ENCODE data around the gene EXOSC9. TPM values are rescaled to one million over a fixed set of nuclear protein-coding genes. Genes with fewer than 3 reads are reported as not detected.

Gene EXOSC9
- total RNA-seq, 4 donors from 2014 or later: 13.4 to 28.8 (median 19.9) TPM

- ATAC-seq (no peak), DNase-seq (no peak)
- no peak overlapping the region for H3K27ac ChIP-seq
- H3K27me3 ChIP-seq: peaks cover 0 to 8% (median 2%) of the 10 kb centered on the region in 3 donors
- in situ Hi-C loops (cut with MboI; ENCODE audit: low sequenced_read_pairs in 4 of 4): no loop called here
- intact Hi-C loops (cut with DNase I; ENCODE audit: low total_unique reads): no loop called here
- no peaks in the 10 kb centered on the region for H3K36me3 ChIP-seq
- no peaks in the 10 kb centered on the region for H3K4me1 ChIP-seq
- no peaks in the 10 kb centered on the region for H3K9me3 ChIP-seq
- TF ChIP-seq POLR2A (IDR thresholded peaks at IDR 0.05): no peak
- TF ChIP-seq CTCF (IDR thresholded peaks at IDR 0.05 in 4 of 5, conservative IDR thresholded peaks at IDR 0.05 in 1 of 5): no peak
- no peak overlapping the region for H3K4me3 ChIP-seq
Observed at GRCh38 chr4:121784401-121784800, 16.7 kb upstream of the EXOSC9 start.

GRCh38 chr4:121784975-121785374, 16.1 kb upstream of the EXOSC9 start:
- intact Hi-C loops (cut with DNase I; ENCODE audit: low total_unique reads) (no loop called here), in situ Hi-C loops (cut with MboI; ENCODE audit: low sequenced_read_pairs in 4 of 4) (no loop called here)
- TF ChIP-seq POLR2A (IDR thresholded peaks at IDR 0.05): no peak
- no peak for TF ChIP-seq CTCF (IDR thresholded peaks at IDR 0.05 in 4 of 5, conservative IDR thresholded peaks at IDR 0.05 in 1 of 5)
- Histone ChIP-seq H3K27me3 (peaks cover 0 to 8% (median 3%) of the 10 kb centered on the region in 3 donors), H3K27ac (no peak overlapping the region), H3K9me3 (no peaks in the 10 kb centered on the region), H3K4me1 (no peaks in the 10 kb centered on the region), H3K36me3 (no peaks in the 10 kb centered on the region), H3K4me3 (no peak overlapping the region)
- no peak for ATAC-seq
- no peak for DNase-seq

GRCh38 chr4:121785479-121785878, 15.6 kb upstream of the EXOSC9 start:
- Histone ChIP-seq H3K36me3 (no peaks in the 10 kb centered on the region), H3K4me1 (no peaks in the 10 kb centered on the region), H3K9me3 (no peaks in the 10 kb centered on the region), H3K4me3 (no peak overlapping the region), H3K27me3 (peaks cover 0 to 8% (median 3%) of the 10 kb centered on the region in 3 donors), H3K27ac (no peak overlapping the region)
- in situ Hi-C loops (cut with MboI; ENCODE audit: low sequenced_read_pairs in 4 of 4): no loop called here
- ATAC-seq (no peak), DNase-seq (no peak)
- intact Hi-C loops (cut with DNase I; ENCODE audit: low total_unique reads): no loop called here
- TF ChIP-seq CTCF (IDR thresholded peaks at IDR 0.05 in 4 of 5, conservative IDR thresholded peaks at IDR 0.05 in 1 of 5) (no peak), POLR2A (IDR thresholded peaks at IDR 0.05) (no peak)

GRCh38 chr4:121786221-121786620, 14.9 kb upstream of the EXOSC9 start:
- in situ Hi-C loops (cut with MboI; ENCODE audit: low sequenced_read_pairs in 4 of 4) (no loop called here), intact Hi-C loops (cut with DNase I; ENCODE audit: low total_unique reads) (no loop called here)
- H3K27me3 ChIP-seq: peaks cover 0 to 8% (median 3%) of the 10 kb centered on the region in 3 donors
- H3K36me3 ChIP-seq: no peaks in the 10 kb centered on the region
- H3K9me3 ChIP-seq: no peaks in the 10 kb centered on the region
- ATAC-seq (no peak), DNase-seq (no peak)
- H3K4me3 ChIP-seq: no peak overlapping the region
- no peak for TF ChIP-seq POLR2A (IDR thresholded peaks at IDR 0.05)
- TF ChIP-seq CTCF (IDR thresholded peaks at IDR 0.05 in 4 of 5, conservative IDR thresholded peaks at IDR 0.05 in 1 of 5): no peak
- H3K4me1 ChIP-seq: no peaks in the 10 kb centered on the region
- no peak overlapping the region for H3K27ac ChIP-seq

- Histone ChIP-seq H3K27ac (no peak overlapping the region), H3K9me3 (no peaks in the 10 kb centered on the region), H3K36me3 (no peaks in the 10 kb centered on the region), H3K27me3 (peaks cover 0 to 7% (median 5%) of the 10 kb centered on the region in 3 donors), H3K4me3 (no peak overlapping the region), H3K4me1 (no peaks in the 10 kb centered on the region)
- ATAC-seq (no peak), DNase-seq (no peak)
- in situ Hi-C loops (cut with MboI; ENCODE audit: low sequenced_read_pairs in 4 of 4): no loop called here
- intact Hi-C loops (cut with DNase I; ENCODE audit: low total_unique reads): no loop called here
- no peak for TF ChIP-seq CTCF (IDR thresholded peaks at IDR 0.05 in 4 of 5, conservative IDR thresholded peaks at IDR 0.05 in 1 of 5)
- TF ChIP-seq POLR2A (IDR thresholded peaks at IDR 0.05): no peak
Observed at GRCh38 chr4:121788896-121789295, 12.2 kb upstream of the EXOSC9 start.
